Central memory CD8-positive, alpha-beta T cell (primary cell): ENCODE data around the gene ZBTB33.

Source experiments
- ATAC-seq: fragments of 150-1000 bp; cut with Tn5 transposase; replicated peaks from 2 replicates; pipeline ENCODE4 v1.10.0; 2022; ENCODE audit warnings: mild to moderate bottlenecking, moderate FRiP score, moderate number of reproducible peaks; ENCODE audit not compliant: poor library complexity, severe bottlenecking; ENCODE audit errors: extremely low read depth
- DNase-seq, 2 donors: peaks; one replicate each; pipeline ENCODE4 v3.0.0; 2021; ENCODE audit warnings: low spot score in 2 of 2
- H3K27ac Mint-ChIP-seq: one replicate; pipeline ENCODE4 v1.8.0; 2022; ENCODE audit warnings: low read depth, mild to moderate bottlenecking, moderate library complexity, mixed read lengths
- H3K27me3 Mint-ChIP-seq: one replicate; pipeline ENCODE4 v1.8.0; 2022; ENCODE audit warnings: mixed read lengths
- H3K36me3 Mint-ChIP-seq: one replicate; pipeline ENCODE4 v1.8.0; 2022; ENCODE audit warnings: mild to moderate bottlenecking, moderate library complexity, mixed read lengths; ENCODE audit not compliant: insufficient read depth
- H3K4me1 Mint-ChIP-seq: one replicate; pipeline ENCODE4 v1.8.0; 2022; ENCODE audit warnings: mixed read lengths
- H3K4me3 Mint-ChIP-seq: one replicate; pipeline ENCODE4 v1.8.0; 2022; ENCODE audit warnings: mild to moderate bottlenecking, moderate library complexity, mixed read lengths
- H3K9me3 Mint-ChIP-seq: one replicate; pipeline ENCODE4 v1.8.0; 2022; ENCODE audit warnings: mixed read lengths

The ZBTB33 gene

DNA sequence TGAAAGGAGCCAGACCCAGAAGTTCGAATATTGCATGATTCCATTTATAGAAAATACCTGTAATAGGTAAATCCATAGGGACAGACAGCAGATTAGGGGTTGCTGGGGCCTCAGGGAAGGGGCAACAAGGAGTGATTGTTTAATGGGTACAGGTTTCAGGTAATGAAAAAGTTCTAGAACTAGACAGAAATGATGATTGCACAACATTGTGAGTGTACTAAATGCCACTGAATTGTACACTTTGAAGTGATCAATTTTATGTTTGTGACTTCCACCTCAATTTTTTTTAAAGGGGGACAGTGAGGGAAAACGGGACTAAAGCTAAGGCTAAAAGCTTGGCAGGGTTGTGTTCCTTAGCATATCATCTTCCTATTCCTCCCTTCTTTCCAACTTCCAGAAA lies 23.5 kb downstream of the ZBTB33 start:
- DNase-seq (no peak), ATAC-seq (no peak)
- Mint-ChIP-seq H3K9me3 (no peaks in the 10 kb centered on the region), H3K4me3 (no peak overlapping the region), H3K27ac (no peak overlapping the region), H3K4me1 (no peaks in the 10 kb centered on the region), H3K36me3 (no peaks in the 10 kb centered on the region), H3K27me3 (no peaks in the 10 kb centered on the region)

GRCh38 chrX:120274958-120275357 lies 24.3 kb downstream of the ZBTB33 start:
- H3K4me1 Mint-ChIP-seq, result no peaks in the 10 kb centered on the region
- H3K9me3 Mint-ChIP-seq, result no peaks in the 10 kb centered on the region
- ATAC-seq (no peak), DNase-seq (no peak)
- H3K4me3 Mint-ChIP-seq, result no peak overlapping the region
- H3K36me3 Mint-ChIP-seq, result no peaks in the 10 kb centered on the region
- no peaks in the 10 kb centered on the region for H3K27me3 Mint-ChIP-seq
- H3K27ac Mint-ChIP-seq, result no peak overlapping the region

- H3K36me3 Mint-ChIP-seq, result peaks cover 3% of the 10 kb centered on the region
- no peak for DNase-seq
- H3K27ac Mint-ChIP-seq, result no peak overlapping the region
- H3K27me3 Mint-ChIP-seq, result peaks cover 11% of the 10 kb centered on the region
- H3K9me3 Mint-ChIP-seq, result no peaks in the 10 kb centered on the region
- no peak overlapping the region for H3K4me3 Mint-ChIP-seq
- H3K4me1 Mint-ChIP-seq, result no peaks in the 10 kb centered on the region
- no peak for ATAC-seq
Measured at GRCh38 chrX:120281021-120281624, 30.5 kb downstream of the ZBTB33 start.

DNA sequence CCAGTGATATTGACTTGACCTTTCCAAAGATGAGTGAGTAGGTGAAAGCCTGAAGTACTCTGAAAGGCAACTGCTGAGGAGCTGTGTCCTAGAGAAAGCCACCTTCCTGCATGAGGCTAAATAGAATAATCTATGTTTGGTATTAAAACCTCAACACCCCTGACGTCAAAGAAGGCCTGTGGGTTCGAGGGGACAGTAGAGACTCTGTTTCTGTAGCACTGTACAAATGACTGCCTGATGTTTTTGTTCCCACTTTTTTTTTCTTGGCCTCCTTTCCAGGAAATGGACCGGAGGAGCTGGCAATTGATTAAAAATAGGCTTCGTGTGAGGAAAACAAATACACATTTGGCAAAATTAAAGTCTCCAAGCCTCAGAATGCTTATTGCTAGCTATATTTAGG lies 31.1 kb downstream of the ZBTB33 start:
- ATAC-seq (no peak), DNase-seq (no peak)
- Mint-ChIP-seq H3K36me3 (peaks cover 3% of the 10 kb centered on the region), H3K27ac (no peak overlapping the region), H3K9me3 (no peaks in the 10 kb centered on the region), H3K27me3 (peaks cover 11% of the 10 kb centered on the region), H3K4me3 (no peak overlapping the region), H3K4me1 (no peaks in the 10 kb centered on the region)

DNA sequence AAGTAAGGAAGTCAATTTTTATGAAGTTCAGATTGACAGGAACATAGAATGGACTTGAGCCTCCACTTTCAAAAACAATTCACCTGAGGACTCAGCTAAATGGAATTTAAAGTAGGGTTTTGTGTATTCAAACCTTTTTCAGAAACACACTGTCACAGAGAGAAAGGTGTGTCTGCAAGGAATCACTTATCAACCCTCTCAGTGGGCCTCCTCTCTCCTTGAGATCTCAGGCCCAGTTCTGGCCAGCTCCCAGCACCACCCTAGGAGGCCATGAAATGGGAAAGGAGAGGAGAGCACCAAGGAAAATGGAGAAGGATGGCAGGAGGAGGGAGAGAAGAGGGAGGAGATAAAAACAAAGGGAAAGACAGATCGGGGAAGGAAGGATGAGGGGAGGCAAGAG lies 32.1 kb downstream of the ZBTB33 start:
- no peak overlapping the region for H3K4me3 Mint-ChIP-seq
- H3K27ac Mint-ChIP-seq, result no peak overlapping the region
- DNase-seq (no peak), ATAC-seq (no peak)
- peaks cover 3% of the 10 kb centered on the region for H3K36me3 Mint-ChIP-seq
- peaks cover 11% of the 10 kb centered on the region for H3K27me3 Mint-ChIP-seq
- H3K9me3 Mint-ChIP-seq, result no peaks in the 10 kb centered on the region
- H3K4me1 Mint-ChIP-seq, result no peaks in the 10 kb centered on the region

GRCh38 chrX:120286733-120287512 lies 36.3 kb downstream of the ZBTB33 start:
- Mint-ChIP-seq H3K27me3 (peaks cover 11% of the 10 kb centered on the region), H3K4me1 (no peaks in the 10 kb centered on the region), H3K4me3 (no peak overlapping the region), H3K36me3 (peaks cover 3% of the 10 kb centered on the region), H3K9me3 (no peaks in the 10 kb centered on the region), H3K27ac (no peak overlapping the region)
- no peak for ATAC-seq
- DNase-seq, result no peak

- Mint-ChIP-seq H3K9me3 (no peaks in the 10 kb centered on the region), H3K36me3 (peaks cover 3% of the 10 kb centered on the region), H3K27me3 (peaks cover 11% of the 10 kb centered on the region), H3K4me1 (no peaks in the 10 kb centered on the region), H3K4me3 (no peak overlapping the region), H3K27ac (no peak overlapping the region)
- no peak for DNase-seq
- no peak for ATAC-seq
Measured at GRCh38 chrX:120287513-120288112, 37.0 kb downstream of the ZBTB33 start.

- peaks cover 2% of the 10 kb centered on the region for H3K36me3 Mint-ChIP-seq
- no peak overlapping the region for H3K4me3 Mint-ChIP-seq
- DNase-seq (no peak), ATAC-seq (no peak)
- no peak overlapping the region for H3K27ac Mint-ChIP-seq
- H3K9me3 Mint-ChIP-seq, result no peaks in the 10 kb centered on the region
- no peaks in the 10 kb centered on the region for H3K27me3 Mint-ChIP-seq
- H3K4me1 Mint-ChIP-seq, result peaks cover 5% of the 10 kb centered on the region
Measured at GRCh38 chrX:120290107-120290506, 39.5 kb downstream of the ZBTB33 start.

DNA sequence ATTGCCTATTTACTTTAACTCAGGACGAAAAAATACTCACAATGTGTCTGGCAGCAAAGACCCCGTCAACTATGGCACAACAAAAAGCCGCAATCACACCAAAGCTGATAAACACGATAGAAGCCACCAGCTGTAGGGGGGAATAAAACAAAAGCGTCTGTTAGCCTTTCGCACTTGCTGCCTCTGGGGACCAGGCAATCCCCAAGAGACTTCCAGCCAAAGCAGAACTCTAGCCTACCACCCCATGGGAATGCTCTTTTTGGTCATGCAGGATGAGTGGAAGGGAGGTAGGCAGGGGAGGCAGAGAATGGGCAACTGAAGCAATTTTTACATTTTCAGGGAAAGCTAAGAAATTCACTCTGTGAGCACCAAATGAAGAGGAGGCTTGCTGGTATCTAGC lies 40.6 kb downstream of the ZBTB33 start:
- Mint-ChIP-seq H3K36me3 (no peaks in the 10 kb centered on the region), H3K27me3 (no peaks in the 10 kb centered on the region), H3K4me3 (no peak overlapping the region), H3K27ac (no peak overlapping the region), H3K4me1 (peaks cover 6% of the 10 kb centered on the region), H3K9me3 (no peaks in the 10 kb centered on the region)
- no peak for ATAC-seq
- no peak for DNase-seq

GRCh38 chrX:120293015-120293414 lies 42.4 kb downstream of the ZBTB33 start:
- H3K27ac Mint-ChIP-seq, result no peak overlapping the region
- H3K9me3 Mint-ChIP-seq, result no peaks in the 10 kb centered on the region
- H3K4me3 Mint-ChIP-seq, result no peak overlapping the region
- no peaks in the 10 kb centered on the region for H3K27me3 Mint-ChIP-seq
- H3K36me3 Mint-ChIP-seq, result no peaks in the 10 kb centered on the region
- H3K4me1 Mint-ChIP-seq, result peaks cover 6% of the 10 kb centered on the region
- ATAC-seq (no peak), DNase-seq (no peak)

- no peak for ATAC-seq
Measured at GRCh38 chrX:120294651-120295050, 44.0 kb downstream of the ZBTB33 start.

DNA sequence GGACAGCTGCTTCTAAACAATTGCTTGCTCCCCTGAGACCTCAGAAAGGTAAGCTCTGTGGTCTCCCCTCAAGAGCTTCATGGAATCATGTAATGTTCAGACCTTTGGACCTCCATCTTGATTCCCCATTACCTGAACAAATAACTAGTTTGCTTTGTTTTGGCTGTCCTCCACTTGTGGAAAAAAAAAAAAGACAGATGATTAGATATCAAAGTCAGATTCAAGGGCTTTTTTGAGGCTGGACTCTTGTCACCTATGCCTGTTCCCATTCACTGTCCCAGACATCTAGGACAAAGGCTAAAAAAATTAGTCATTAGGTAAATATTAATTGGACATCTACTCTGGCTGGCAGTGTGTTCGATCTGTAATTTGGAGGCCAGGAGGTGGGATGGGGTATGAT lies 47.3 kb downstream of the ZBTB33 start:
- no peak for ATAC-seq
- H3K4me1 Mint-ChIP-seq, result peaks cover 17% of the 10 kb centered on the region
- peaks cover 2% of the 10 kb centered on the region for H3K36me3 Mint-ChIP-seq
- H3K27ac Mint-ChIP-seq, result no peak overlapping the region
- no peak for DNase-seq
- no peaks in the 10 kb centered on the region for H3K9me3 Mint-ChIP-seq
- no peaks in the 10 kb centered on the region for H3K27me3 Mint-ChIP-seq
- H3K4me3 Mint-ChIP-seq, result no peak overlapping the region

More at GRCh38 chrX:120294651-120295050, 44.0 kb downstream of the ZBTB33 start:
- Mint-ChIP-seq H3K27ac (no peak overlapping the region), H3K4me1 (peaks cover 6% of the 10 kb centered on the region), H3K9me3 (no peaks in the 10 kb centered on the region), H3K36me3 (no peaks in the 10 kb centered on the region), H3K4me3 (no peak overlapping the region), H3K27me3 (no peaks in the 10 kb centered on the region)
- no peak for DNase-seq

GRCh38 chrX:120299928-120300327 lies 49.3 kb downstream of the ZBTB33 start:
- no peak overlapping the region for H3K27ac Mint-ChIP-seq
- ATAC-seq (no peak), DNase-seq (no peak)
- H3K4me3 Mint-ChIP-seq, result no peak overlapping the region
- peaks cover 16% of the 10 kb centered on the region for H3K4me1 Mint-ChIP-seq
- no peaks in the 10 kb centered on the region for H3K27me3 Mint-ChIP-seq
- H3K9me3 Mint-ChIP-seq, result no peaks in the 10 kb centered on the region
- H3K36me3 Mint-ChIP-seq, result peaks cover 3% of the 10 kb centered on the region
